Gastrocnemius medialis (tissue), 4 donors: ENCODE results near the gene DOK3. TPM values are rescaled to one million over a fixed set of nuclear protein-coding genes. Genes with fewer than 3 reads are reported as not detected.
A peak's percentile ranks its signal among the peaks of the same experiment; 100 is the strongest.

ENCODE experiments used
- ATAC-seq, 2 donors: fragments of 150-250 bp; one replicate each; pipeline ENCODE4 v1.9.1; 2016
- DNase-seq, 2 donors: peaks; one replicate each; pipeline ENCODE4 v3.0.0-alpha.2; 2019
- H3K27ac ChIP-seq, 4 donors: fragments of 200-600 bp; sonication (generic); 1 replicate in 1 of 4; 2 replicates in 3 of 4; pipeline ENCODE4 v1.5.1; 2016 to 2018; ENCODE audit warnings: mild to moderate bottlenecking in 2 of 4, moderate library complexity in 1 of 4
- H3K27me3 ChIP-seq, 3 donors: fragments of 200-600 bp; sonication (generic) in 2 of 3; 1 replicate in 1 of 3; 2 replicates in 2 of 3; pipeline versions ENCODE4 v1.5.1 to v1.6.0; 2016 to 2019; ENCODE audit warnings: mild to moderate bottlenecking in 1 of 3, moderate library complexity in 1 of 3
- H3K36me3 ChIP-seq, 2 donors: fragments of 200-600 bp; sonication (generic) in 1 of 2; one replicate each; pipeline ENCODE4 v1.5.1; 2017 to 2018
- H3K4me1 ChIP-seq, 2 donors: fragments of 200-600 bp; sonication (generic) in 1 of 2; one replicate each; pipeline ENCODE4 v1.5.1; 2016 to 2017; ENCODE audit warnings: mild to moderate bottlenecking in 2 of 2
- H3K4me3 ChIP-seq, 4 donors: fragments of 200-600 bp; sonication (generic) in 3 of 4; 1 replicate in 1 of 4; 2 replicates in 3 of 4; pipeline ENCODE4 v1.5.1; 2016 to 2019; ENCODE audit warnings: mild to moderate bottlenecking in 2 of 4
- H3K9me3 ChIP-seq, 3 donors: fragments of 200-600 bp; sonication (generic) in 2 of 3; 1 replicate in 1 of 3; 2 replicates in 2 of 3; pipeline ENCODE4 v1.5.1; 2016 to 2019
- CTCF ChIP-seq, 5 experiments: fragments of 450-650 bp in 3 of 5; fragments of 200-600 bp in 2 of 5; sonication (generic) in 2 of 5; IDR thresholded peaks in 4 of 5; conservative IDR thresholded peaks in 1 of 5; 1 replicate in 4 of 5; 2 replicates in 1 of 5; pipeline ENCODE4 v1.5.1; 2016 to 2019; ENCODE audit warnings: antibody characterized with exemption in 5 of 5, mild to moderate bottlenecking in 3 of 5, moderate library complexity in 3 of 5
- POLR2A ChIP-seq, 2 donors: fragments of 450-650 bp; IDR thresholded peaks; one replicate each; pipeline ENCODE4 v1.6.1; 2017; ENCODE audit warnings: antibody characterized with exemption in 2 of 2, mild to moderate bottlenecking in 2 of 2, moderate library complexity in 2 of 2
- in situ Hi-C, 4 donors: fragments of 200-750 bp; cut with MboI; loops; one replicate each; pipeline versions ENCODE4 v1.15.0 to v1.8.0; 2017; ENCODE audit warnings: low sequenced_read_pairs in 4 of 4
- intact Hi-C: fragments of 100-400 bp; cut with DNase I; formaldehyde crosslinking; loops from one replicate; pipeline ENCODE4 v1.15.1; 2023; ENCODE audit warnings: low total_unique reads
- total RNA-seq, 4 donors: library from RNA; depleted of rRNA; stranded (reverse); fragments of >200 nt; gene quantifications; one replicate each; pipeline versions ENCODE4 v1.1.0 to v1.2.3, GENCODE V29; 2016

Gene DOK3
- total RNA-seq, 4 donors from 2014 or later = 2.1 to 5.1 (median 2.9) TPM

DNA sequence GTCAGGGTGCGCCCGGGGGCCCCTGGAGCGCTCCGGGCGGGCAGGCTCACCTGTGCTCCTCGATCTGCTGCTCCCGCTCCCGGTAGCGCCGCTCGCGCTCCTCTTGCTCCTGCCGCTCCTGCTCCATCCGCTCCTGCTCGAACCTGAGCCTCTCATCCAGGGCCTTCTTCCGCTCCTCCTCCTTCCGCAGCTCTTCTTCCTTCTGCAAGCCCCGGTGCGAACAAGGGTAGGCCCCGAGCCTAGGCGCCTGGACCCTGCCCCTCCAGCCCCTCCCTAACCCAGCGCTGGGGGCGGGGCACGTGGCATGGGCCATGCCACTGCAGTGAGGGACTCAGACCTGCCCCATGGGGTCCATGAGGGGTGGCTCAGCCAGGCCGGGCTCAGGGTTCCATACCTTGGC, 42.8 kb downstream of the DOK3 start:
- DNase-seq (no peak), ATAC-seq (no peak)
- Histone ChIP-seq H3K4me1 (peaks cover 0 to 7% of the 10 kb centered on the region in 2 donors), H3K36me3 (no peaks in the 10 kb centered on the region), H3K27me3 (no peaks in the 10 kb centered on the region), H3K4me3 (no peak overlapping the region), H3K27ac (no peak overlapping the region), H3K9me3 (no peaks in the 10 kb centered on the region)
- in situ Hi-C loops (no loop called here), intact Hi-C loops (no loop called here)
- no peak for TF ChIP-seq POLR2A (IDR thresholded peaks at IDR 0.05)
- no peak for TF ChIP-seq CTCF (IDR thresholded peaks at IDR 0.05 in 4 of 5, conservative IDR thresholded peaks at IDR 0.05 in 1 of 5)

DNA sequence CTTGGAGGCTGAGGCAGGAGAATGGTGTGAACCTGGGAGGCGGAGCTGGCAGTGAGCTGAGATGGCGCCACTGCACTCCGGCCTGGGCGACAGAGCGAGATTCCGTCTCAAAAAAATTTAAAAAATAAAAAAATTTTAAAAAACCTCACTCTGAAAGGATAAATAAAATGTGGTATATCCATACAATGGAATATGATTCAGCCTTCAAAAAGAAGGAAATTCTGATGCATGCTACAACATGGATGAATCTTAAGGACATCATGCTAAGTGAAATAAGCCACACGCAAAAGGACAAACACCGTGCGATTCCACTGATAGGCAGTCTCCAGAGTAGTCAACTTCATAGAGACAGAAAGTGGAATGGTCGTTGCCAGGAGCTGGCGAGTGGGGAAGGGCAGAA, 44.6 kb downstream of the DOK3 start:
- H3K4me1 ChIP-seq = no peaks in the 10 kb centered on the region
- no peak overlapping the region for H3K27ac ChIP-seq
- in situ Hi-C loops (no loop called here), intact Hi-C loops (no loop called here)
- H3K27me3 ChIP-seq = no peaks in the 10 kb centered on the region
- TF ChIP-seq POLR2A (IDR thresholded peaks at IDR 0.05) (no peak), CTCF (IDR thresholded peaks at IDR 0.05 in 4 of 5, conservative IDR thresholded peaks at IDR 0.05 in 1 of 5) (no peak)
- ATAC-seq (no peak), DNase-seq (no peak)
- no peaks in the 10 kb centered on the region for H3K36me3 ChIP-seq
- H3K9me3 ChIP-seq = no peaks in the 10 kb centered on the region
- no peak overlapping the region for H3K4me3 ChIP-seq

DNA sequence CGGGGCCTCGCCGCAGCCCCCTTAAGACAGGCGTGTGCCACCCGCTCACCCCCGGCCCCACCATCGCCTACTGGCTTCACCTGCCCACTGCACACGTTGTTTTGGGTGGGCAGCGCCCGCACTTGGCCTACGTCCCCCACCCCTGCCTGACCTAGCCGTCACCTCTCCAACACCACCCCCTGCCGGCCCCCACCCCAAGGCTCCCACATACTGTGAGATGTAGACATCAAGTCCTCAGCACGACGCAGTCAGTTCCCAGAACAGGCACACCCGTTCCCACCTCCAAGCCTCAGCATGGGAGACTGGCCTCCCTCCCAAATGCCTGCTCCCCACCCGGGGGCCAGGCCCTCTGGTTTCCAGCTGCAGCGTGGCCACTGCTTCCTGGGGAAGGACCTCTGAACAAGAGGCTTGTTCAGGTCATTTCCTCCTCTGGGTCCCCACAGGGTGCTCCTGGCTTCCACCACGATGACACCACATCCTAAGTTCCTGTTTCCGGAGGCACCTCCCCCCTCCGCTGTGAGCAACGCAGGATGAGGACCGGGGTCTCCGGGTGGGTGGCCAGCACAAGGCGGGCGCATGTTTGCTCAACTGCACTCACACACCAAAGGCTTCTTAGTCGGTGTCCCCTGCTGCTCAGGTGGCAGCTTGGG, 47.5 kb downstream of the DOK3 start:
- intact Hi-C loops = no loop called here
- Histone ChIP-seq H3K4me1 (peaks cover 0 to 3% of the 10 kb centered on the region in 2 donors), H3K4me3 (peak overlapping the region in 1 of 4 donors; percentile 33), H3K36me3 (no peaks in the 10 kb centered on the region), H3K27me3 (no peaks in the 10 kb centered on the region), H3K27ac (peak overlapping the region; percentile 47 to 69 (median 58)), H3K9me3 (no peaks in the 10 kb centered on the region)
- in situ Hi-C loops = loop anchor here in 1 of 4 donors (5.0 kb wide), 1 partner anchor 70 kb away; no protein-coding TSS in a partner anchor
- no peak for TF ChIP-seq CTCF (IDR thresholded peaks at IDR 0.05 in 4 of 5, conservative IDR thresholded peaks at IDR 0.05 in 1 of 5)
- no peak for TF ChIP-seq POLR2A (IDR thresholded peaks at IDR 0.05)
- no peak for DNase-seq
- no peak for ATAC-seq

DNA sequence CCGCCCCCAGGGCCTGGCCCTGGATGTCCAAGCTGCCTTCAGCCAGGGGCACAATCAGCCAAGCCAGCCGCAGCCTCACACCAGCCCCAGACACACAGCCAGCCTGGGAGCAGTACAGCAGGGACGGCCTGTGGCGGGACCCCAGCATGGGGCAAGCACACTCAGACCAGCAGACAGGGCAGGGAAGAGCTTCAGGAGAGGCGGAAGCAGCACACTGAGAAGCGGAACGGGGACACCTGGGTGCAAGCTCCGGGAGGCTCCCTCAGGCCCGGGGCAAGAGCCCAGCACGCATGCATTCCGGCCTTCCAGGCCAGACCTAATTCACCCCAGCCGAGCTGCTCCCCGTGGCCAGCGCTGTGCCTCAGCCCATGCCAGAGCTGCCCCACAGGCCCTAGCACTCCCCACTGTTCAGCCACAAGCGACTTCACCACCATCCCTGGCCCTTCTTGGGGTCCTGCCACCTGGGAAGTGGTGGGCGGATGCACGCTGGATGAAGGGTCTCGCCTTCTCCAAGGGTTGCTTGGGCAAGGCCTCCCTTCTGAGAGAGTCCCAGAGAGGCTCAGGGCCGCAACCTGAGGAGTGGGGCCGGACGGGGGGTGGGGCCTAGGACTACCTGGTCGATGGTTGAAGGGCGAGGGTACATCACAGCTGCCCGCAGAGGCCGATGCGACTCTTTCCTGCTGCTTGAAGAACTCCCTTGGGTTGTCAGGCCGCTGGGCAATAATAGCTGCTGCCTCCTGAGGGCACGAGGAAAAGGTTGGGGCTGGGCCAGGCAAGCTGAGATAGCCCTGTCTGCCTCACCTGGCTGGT, 49.6 kb downstream of the DOK3 start:
- in situ Hi-C loops (loop anchor here in 2 of 4 donors (5.0 to 10.0 kb wide), 2 partner anchors 55 to 68 kb away; partner anchors contain the start of genes F12 (in 1 of the 2) and PFN3 (in 1 of the 2)), intact Hi-C loops (loop anchor here (5.0 to 10.0 kb wide), 2 partner anchors 148 to 345 kb away; partner anchors contain the start of gene MXD3)
- no peak for TF ChIP-seq CTCF (IDR thresholded peaks at IDR 0.05 in 4 of 5, conservative IDR thresholded peaks at IDR 0.05 in 1 of 5)
- TF ChIP-seq POLR2A (IDR thresholded peaks at IDR 0.05) = no peak
- Histone ChIP-seq H3K36me3 (no peaks in the 10 kb centered on the region), H3K9me3 (no peaks in the 10 kb centered on the region), H3K27ac (no peak overlapping the region), H3K27me3 (no peaks in the 10 kb centered on the region), H3K4me1 (peaks cover 4 to 17% of the 10 kb centered on the region in 2 donors), H3K4me3 (no peak overlapping the region)
- DNase-seq (no peak), ATAC-seq (no peak)
